HepG2 (cell line): ENCODE results near the gene CFAP99. TPM values are rescaled to one million over a fixed set of nuclear protein-coding genes. Genes with fewer than 3 reads are reported as not detected.

Source experiments
- ARID3A ChIP-seq: IDR thresholded peaks from 2 replicates; pipeline ENCODE4 v1.6.1; 2012; ENCODE audit warnings: low read depth, low read length, improper control_type of control experiment
- BATF2 ChIP-seq: sonication (generic); formaldehyde crosslinking; IDR thresholded peaks from 2 replicates; pipeline ENCODE4 v1.8.0; 2022; ENCODE audit warnings: mild to moderate bottlenecking, missing genetic modification reagents, moderate library complexity
- CENPT ChIP-seq: sonication (generic); formaldehyde crosslinking; IDR thresholded peaks from 2 replicates; pipeline ENCODE4 v1.8.0; 2022; ENCODE audit warnings: low read depth, mild to moderate bottlenecking, moderate library complexity, missing genetic modification reagents
- FOXC1 ChIP-seq: sonication (generic); formaldehyde crosslinking; IDR thresholded peaks from 2 replicates; pipeline ENCODE4 v1.8.0; 2022; ENCODE audit warnings: mild to moderate bottlenecking, missing genetic modification reagents, borderline replicate concordance
- HMGXB4 ChIP-seq, 2 experiments: sonication (generic) in 1 of 2; formaldehyde crosslinking in 1 of 2; IDR thresholded peaks; 2 replicates each; pipeline versions ENCODE4 v1.4.0 to v1.6.1; 2018 to 2020; ENCODE audit warnings: missing genetic modification reagents in 2 of 2, borderline replicate concordance in 1 of 2, low read depth in 1 of 2, mild to moderate bottlenecking in 1 of 2, missing biosample characterization in 1 of 2
- HNRNPL ChIP-seq: fragments of 200-400 bp; formaldehyde crosslinking; IDR thresholded peaks from 2 replicates; pipeline ENCODE4 v1.6.1; 2017; ENCODE audit warnings: mild to moderate bottlenecking, low read depth, low read length
- NFKBIZ ChIP-seq: IDR thresholded peaks from 2 replicates; pipeline ENCODE4 v1.6.1; 2018; ENCODE audit warnings: missing genetic modification reagents, missing compliant biosample characterization
- NPAS2 ChIP-seq: sonication (generic); formaldehyde crosslinking; IDR thresholded peaks from 2 replicates; pipeline ENCODE4 v1.8.0; 2022; ENCODE audit warnings: mild to moderate bottlenecking, missing genetic modification reagents, borderline replicate concordance
- PATZ1 ChIP-seq: sonication (generic); formaldehyde crosslinking; IDR thresholded peaks from 2 replicates; pipeline ENCODE4 v1.4.0; 2020; ENCODE audit warnings: missing genetic modification reagents
- PRDM4 ChIP-seq: sonication (generic); formaldehyde crosslinking; IDR thresholded peaks from 2 replicates; pipeline ENCODE4 v1.9.0; 2021; ENCODE audit warnings: missing genetic modification reagents, borderline replicate concordance
- SNRNP70 ChIP-seq: fragments of 200-400 bp; formaldehyde crosslinking; IDR thresholded peaks from 2 replicates; pipeline ENCODE4 v1.6.1; 2017; ENCODE audit warnings: mild to moderate bottlenecking, low read depth, low read length, moderate library complexity
- SPEN ChIP-seq: sonication (generic); formaldehyde crosslinking; IDR thresholded peaks from 2 replicates; pipeline ENCODE4 v1.5.1; 2020; ENCODE audit warnings: low read depth, mild to moderate bottlenecking, missing genetic modification reagents
- ZIK1 ChIP-seq: sonication (generic); formaldehyde crosslinking; IDR thresholded peaks from 2 replicates; pipeline ENCODE4 v1.5.0; 2020; ENCODE audit warnings: mild to moderate bottlenecking, low read depth, missing genetic modification reagents, borderline replicate concordance
- ZNF280D ChIP-seq: sonication (generic); formaldehyde crosslinking; IDR thresholded peaks from 2 replicates; pipeline ENCODE4 v1.5.1; 2020; ENCODE audit warnings: mild to moderate bottlenecking, missing genetic modification reagents
- ZNF780A ChIP-seq: sonication (generic); formaldehyde crosslinking; IDR thresholded peaks from 2 replicates; pipeline ENCODE4 v1.8.0; 2022; ENCODE audit warnings: mild to moderate bottlenecking, missing genetic modification reagents, moderate library complexity
- polyA plus RNA-seq, 8 experiments: library from polyadenylated mRNA; depleted of rRNA in 3 of 8; stranded (reverse) in 7 of 8; unstranded in 1 of 8; fragments of >200 nt; fragmentation: Illumina TruSeq in 4 of 8; extraction: Trizol in 4 of 8; gene quantifications; 2 replicates each; pipeline versions ENCODE4 v1.2.1 to v1.2.3, GENCODE V29; 2011 to 2016; ENCODE audit warnings: low read depth in 4 of 8, missing spikeins in 1 of 8, mixed read lengths in 1 of 8; ENCODE audit not compliant: insufficient read depth in 1 of 8
- total RNA-seq, 5 experiments: library from RNA; depleted of rRNA; stranded (reverse); fragments of >200 nt; fragmentation: Illumina TruSeq; extraction: Trizol; gene quantifications; 2 replicates each; pipeline ENCODE4 v1.2.3, GENCODE V29; 2016; ENCODE audit warnings: low read depth in 1 of 5

CFAP99 gene
- total and polyA plus RNA-seq, 2 of the 13 experiments (the other 11 are each of a cell fraction or from before 2014, with no cell fraction given), result not detected

GRCh38 chr4:2469192-2469984 lies 50.6 kb downstream of the CFAP99 start (continued):
- TF ChIP-seq PRDM4 (no peak), BATF2 (CRISPR knock-in tag) (no peak), NFKBIZ (CRISPR knock-in tag) (no peak), NPAS2 (CRISPR knock-in tag) (no peak), PATZ1 (CRISPR knock-in tag) (no peak), FOXC1 (CRISPR knock-in tag) (no peak), ARID3A (no peak), HMGXB4 (CRISPR knock-in tag; IDR thresholded peaks at IDR 0.05; ENCODE audit: borderline replicate concordance in 1 of 2, low read depth in 1 of 2) (peak in 1 of 2 experiments; percentile 51; a peak in 3 of 4 replicates), SPEN (CRISPR knock-in tag) (peak; percentile 77; the same call in 1 of the 2 replicates), ZIK1 (CRISPR knock-in tag) (peak; percentile 33; the same call in 1 of the 2 replicates), ZNF780A (no peak), CENPT (no peak), ZNF280D (CRISPR knock-in tag) (no peak), HNRNPL (no peak), SNRNP70 (no peak)
